HepG2 (cell line): ENCODE data around the gene PRELID1. TPM values are rescaled to one million over a fixed set of nuclear protein-coding genes. Genes with fewer than 3 reads are reported as not detected.

ENCODE experiments used
- ASH2L ChIP-seq: fragments of 300-600, 200-600 bp; sonication (generic); IDR thresholded peaks from 2 replicates; pipeline ENCODE4 v1.7.0; 2017; ENCODE audit warnings: low read depth, mild to moderate bottlenecking, moderate library complexity, mixed read lengths, low read length; ENCODE audit not compliant: insufficient read length
- ATF2 ChIP-seq: sonication (generic); formaldehyde crosslinking; IDR thresholded peaks from 2 replicates; pipeline ENCODE4 v1.4.0; 2020; ENCODE audit warnings: missing genetic modification reagents
- DDIT3 ChIP-seq: sonication (generic); formaldehyde crosslinking; IDR thresholded peaks from 2 replicates; pipeline ENCODE4 v1.4.0; 2020; ENCODE audit warnings: mild to moderate bottlenecking, missing genetic modification reagents
- ELF3 ChIP-seq: IDR thresholded peaks from 2 replicates; pipeline ENCODE4 v1.6.1; 2016; ENCODE audit warnings: missing genetic modification reagents, missing compliant biosample characterization
- ETV5 ChIP-seq: IDR thresholded peaks from 2 replicates; pipeline ENCODE4 v1.6.1; 2018; ENCODE audit warnings: missing biosample characterization, missing genetic modification reagents, inconsistent platforms, borderline replicate concordance
- EZH2 ChIP-seq: conservative IDR thresholded peaks from 2 replicates; pipeline ENCODE4 v1.6.1; 2012; ENCODE audit warnings: mild to moderate bottlenecking, low read depth, low read length, moderate library complexity
- HDAC1 ChIP-seq: sonication (generic); formaldehyde crosslinking; IDR thresholded peaks from 2 replicates; pipeline ENCODE4 v1.5.1; 2020; ENCODE audit warnings: mild to moderate bottlenecking, missing genetic modification reagents
- HMGA1 ChIP-seq: sonication (generic); formaldehyde crosslinking; conservative IDR thresholded peaks from 2 replicates; pipeline ENCODE4 v1.4.0; 2020; ENCODE audit warnings: missing genetic modification reagents
- HNF4A ChIP-seq: sonication (generic); formaldehyde crosslinking; IDR thresholded peaks from 2 replicates; pipeline ENCODE4 v1.4.0; 2020; ENCODE audit warnings: missing genetic modification reagents
- HOXA5 ChIP-seq: sonication (generic); formaldehyde crosslinking; IDR thresholded peaks from 2 replicates; pipeline ENCODE4 v1.4.0; 2020; ENCODE audit warnings: missing genetic modification reagents
- JARID2 ChIP-seq: sonication (generic); formaldehyde crosslinking; IDR thresholded peaks from 2 replicates; pipeline ENCODE4 v1.8.1; 2023; ENCODE audit warnings: missing genetic modification reagents, inconsistent platforms; ENCODE audit not compliant: insufficient replicate concordance
- JUN ChIP-seq: sonication (generic); formaldehyde crosslinking; IDR thresholded peaks from 2 replicates; pipeline ENCODE4 v1.4.0; 2020; ENCODE audit warnings: mild to moderate bottlenecking, missing genetic modification reagents
- KLF16 ChIP-seq, 2 experiments: sonication (generic) in 1 of 2; formaldehyde crosslinking in 1 of 2; IDR thresholded peaks; 2 replicates each; pipeline versions ENCODE4 v1.6.1 to v1.8.0; 2016 to 2023; ENCODE audit warnings: missing genetic modification reagents in 2 of 2, missing compliant biosample characterization in 1 of 2
- KLF6 ChIP-seq: IDR thresholded peaks from 2 replicates; pipeline ENCODE4 v1.8.0; 2016; ENCODE audit warnings: missing biosample characterization, missing genetic modification reagents
- NFE2 ChIP-seq: sonication (generic); formaldehyde crosslinking; IDR thresholded peaks from 2 replicates; pipeline ENCODE4 v1.4.0; 2020; ENCODE audit warnings: missing genetic modification reagents
- RFX1 ChIP-seq: fragments of 450-650 bp; IDR thresholded peaks from 2 replicates; pipeline ENCODE4 v1.6.1; 2017
- SKIL ChIP-seq: sonication (generic); formaldehyde crosslinking; IDR thresholded peaks from 2 replicates; pipeline ENCODE4 v1.8.0; 2022; ENCODE audit warnings: missing genetic modification reagents, mild to moderate bottlenecking, moderate library complexity, borderline replicate concordance
- TEAD3 ChIP-seq: optimal IDR thresholded peaks from 2 replicates; pipeline ENCODE3; 2016; ENCODE audit warnings: borderline replicate concordance
- ZNF317 ChIP-seq: sonication (generic); formaldehyde crosslinking; IDR thresholded peaks from 2 replicates; pipeline ENCODE4 v1.5.0; 2020; ENCODE audit warnings: mild to moderate bottlenecking, missing genetic modification reagents
- ZNF543 ChIP-seq: sonication (generic); formaldehyde crosslinking; IDR thresholded peaks from 2 replicates; pipeline ENCODE4 v1.4.0; 2020; ENCODE audit warnings: mild to moderate bottlenecking, missing genetic modification reagents
- ZNF780A ChIP-seq: sonication (generic); formaldehyde crosslinking; IDR thresholded peaks from 2 replicates; pipeline ENCODE4 v1.8.0; 2022; ENCODE audit warnings: mild to moderate bottlenecking, missing genetic modification reagents, moderate library complexity
- polyA plus RNA-seq, 8 experiments: library from polyadenylated mRNA; depleted of rRNA in 3 of 8; stranded (reverse) in 7 of 8; unstranded in 1 of 8; fragments of >200 nt; fragmentation: Illumina TruSeq in 4 of 8; extraction: Trizol in 4 of 8; gene quantifications; 2 replicates each; pipeline versions ENCODE4 v1.2.1 to v1.2.3, GENCODE V29; 2011 to 2016; ENCODE audit warnings: low read depth in 4 of 8, missing spikeins in 1 of 8, mixed read lengths in 1 of 8; ENCODE audit not compliant: insufficient read depth in 1 of 8
- total RNA-seq, 5 experiments: library from RNA; depleted of rRNA; stranded (reverse); fragments of >200 nt; fragmentation: Illumina TruSeq; extraction: Trizol; gene quantifications; 2 replicates each; pipeline ENCODE4 v1.2.3, GENCODE V29; 2016; ENCODE audit warnings: low read depth in 1 of 5
- TF ChIP-seq, protein P1 (sequence below): sonication (generic); formaldehyde crosslinking; IDR thresholded peaks from 2 replicates; pipeline ENCODE4 v1.5.0; 2020; ENCODE audit warnings: mild to moderate bottlenecking, low read depth, missing genetic modification reagents, borderline replicate concordance
- TF ChIP-seq, protein P2 (sequence below): sonication (generic); formaldehyde crosslinking; IDR thresholded peaks from 2 replicates; pipeline ENCODE4 v1.5.0; 2020; ENCODE audit warnings: mild to moderate bottlenecking, missing genetic modification reagents
- TF ChIP-seq, protein P3 (sequence below): IDR thresholded peaks from 2 replicates; pipeline ENCODE4 v1.6.1; 2018; ENCODE audit warnings: missing genetic modification reagents

PRELID1 gene
- total and polyA plus RNA-seq, 2 of the 13 experiments (the other 11 are each of a cell fraction or from before 2014, with no cell fraction given), result 250 to 271 TPM

DNA sequence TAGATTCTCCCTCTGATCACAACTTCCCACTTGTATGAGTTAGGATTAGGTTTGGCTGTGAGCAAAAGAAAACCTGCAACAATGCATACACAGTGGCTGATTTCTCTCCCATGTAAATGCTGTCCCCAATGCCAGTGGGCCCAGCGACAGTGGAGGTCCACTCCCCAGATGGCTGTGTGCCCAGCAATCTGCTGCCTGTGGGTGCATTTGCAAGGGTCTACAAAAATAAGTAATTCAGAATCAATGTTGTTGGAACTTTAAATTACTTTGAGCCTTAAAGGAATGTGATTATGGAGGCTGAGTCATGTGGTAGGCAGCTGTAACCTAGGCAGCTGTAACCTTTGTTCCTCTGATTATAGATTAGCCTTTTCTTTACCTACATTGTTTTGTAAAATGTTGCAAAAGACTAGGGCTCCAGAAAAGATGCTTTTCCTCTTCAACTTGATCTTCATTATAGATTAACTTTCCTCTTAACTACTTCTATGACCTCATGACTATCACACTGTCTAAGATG lies 22.3 kb downstream of the PRELID1 start (continued):
- TF ChIP-seq DDIT3 (CRISPR knock-in tag), result no peak
- TF ChIP-seq, protein P1, sequence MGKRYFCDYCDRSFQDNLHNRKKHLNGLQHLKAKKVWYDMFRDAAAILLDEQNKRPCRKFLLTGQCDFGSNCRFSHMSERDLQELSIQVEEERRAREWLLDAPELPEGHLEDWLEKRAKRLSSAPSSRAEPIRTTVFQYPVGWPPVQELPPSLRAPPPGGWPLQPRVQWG (CRISPR knock-in tag), result no peak
- TF ChIP-seq, protein P2, sequence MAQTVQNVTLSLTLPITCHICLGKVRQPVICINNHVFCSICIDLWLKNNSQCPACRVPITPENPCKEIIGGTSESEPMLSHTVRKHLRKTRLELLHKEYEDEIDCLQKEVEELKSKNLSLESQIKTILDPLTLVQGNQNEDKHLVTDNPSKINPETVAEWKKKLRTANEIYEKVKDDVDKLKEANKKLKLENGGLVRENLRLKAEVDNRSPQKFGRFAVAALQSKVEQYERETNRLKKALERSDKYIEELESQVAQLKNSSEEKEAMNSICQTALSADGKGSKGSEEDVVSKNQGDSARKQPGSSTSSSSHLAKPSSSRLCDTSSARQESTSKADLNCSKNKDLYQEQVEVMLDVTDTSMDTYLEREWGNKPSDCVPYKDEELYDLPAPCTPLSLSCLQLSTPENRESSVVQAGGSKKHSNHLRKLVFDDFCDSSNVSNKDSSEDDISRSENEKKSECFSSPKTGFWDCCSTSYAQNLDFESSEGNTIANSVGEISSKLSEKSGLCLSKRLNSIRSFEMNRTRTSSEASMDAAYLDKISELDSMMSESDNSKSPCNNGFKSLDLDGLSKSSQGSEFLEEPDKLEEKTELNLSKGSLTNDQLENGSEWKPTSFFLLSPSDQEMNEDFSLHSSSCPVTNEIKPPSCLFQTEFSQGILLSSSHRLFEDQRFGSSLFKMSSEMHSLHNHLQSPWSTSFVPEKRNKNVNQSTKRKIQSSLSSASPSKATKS (CRISPR knock-in tag), result no peak
- TF ChIP-seq ELF3 (CRISPR knock-in tag), result peak; percentile 38; the same call in 1 of the 2 replicates
- TF ChIP-seq KLF6, result 0 out of 2 replicates have a peak, but pooled peaks have one; percentile 21
- no peak for TF ChIP-seq ETV5
- TF ChIP-seq RFX1, result peak; percentile 59; the same call in 1 of the 2 replicates
- TF ChIP-seq ZNF317 (CRISPR knock-in tag), result no peak
- TF ChIP-seq JARID2 (CRISPR knock-in tag), result no peak
- TF ChIP-seq HNF4A (CRISPR knock-in tag), result peak; percentile 76
- peak in 1 of 2 experiments; percentile 71; a peak in 2 of 4 replicates for TF ChIP-seq KLF16 (CRISPR knock-in tag; IDR thresholded peaks at IDR 0.05)
- TF ChIP-seq SKIL, result no peak
- TF ChIP-seq EZH2, result no peak
- peak; percentile 52; the same call in 1 of the 2 replicates for TF ChIP-seq ATF2 (CRISPR knock-in tag)
- TF ChIP-seq, protein P3, sequence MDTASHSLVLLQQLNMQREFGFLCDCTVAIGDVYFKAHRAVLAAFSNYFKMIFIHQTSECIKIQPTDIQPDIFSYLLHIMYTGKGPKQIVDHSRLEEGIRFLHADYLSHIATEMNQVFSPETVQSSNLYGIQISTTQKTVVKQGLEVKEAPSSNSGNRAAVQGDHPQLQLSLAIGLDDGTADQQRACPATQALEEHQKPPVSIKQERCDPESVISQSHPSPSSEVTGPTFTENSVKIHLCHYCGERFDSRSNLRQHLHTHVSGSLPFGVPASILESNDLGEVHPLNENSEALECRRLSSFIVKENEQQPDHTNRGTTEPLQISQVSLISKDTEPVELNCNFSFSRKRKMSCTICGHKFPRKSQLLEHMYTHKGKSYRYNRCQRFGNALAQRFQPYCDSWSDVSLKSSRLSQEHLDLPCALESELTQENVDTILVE (CRISPR knock-in tag), result 0 out of 2 replicates have a peak, but pooled peaks have one; percentile 11
- 0 out of 2 replicates have a peak, but pooled peaks have one; percentile 38 for TF ChIP-seq ZNF543 (CRISPR knock-in tag)
- TF ChIP-seq JUN (CRISPR knock-in tag), result peak; percentile 86
- no peak for TF ChIP-seq NFE2
- peak; percentile 84 for TF ChIP-seq TEAD3
- no peak for TF ChIP-seq HMGA1 (CRISPR knock-in tag)
- TF ChIP-seq ASH2L, result peak; percentile 68
- no peak for TF ChIP-seq ZNF780A (CRISPR knock-in tag)
- TF ChIP-seq HOXA5 (CRISPR knock-in tag), result 0 out of 2 replicates have a peak, but pooled peaks have one; percentile 16
- TF ChIP-seq HDAC1, result peak; percentile 45
